Psoas muscle (tissue), 8 donors: ENCODE data around the gene KMO. TPM values are rescaled to one million over a fixed set of nuclear protein-coding genes. Genes with fewer than 3 reads are reported as not detected.

Experiments used
- ATAC-seq, 4 donors: fragments of 200-7000 bp; cut with Tn5 transposase; one replicate each; pipeline ENCODE4 v1.9.1; 2020; ENCODE audit warnings: moderate library complexity in 3 of 4, mild to moderate bottlenecking in 2 of 4
- DNase-seq, 2 donors: peaks; one replicate each; pipeline ENCODE4 v3.0.0-alpha.2; 2020
- H3K27ac ChIP-seq: fragments of 200-600 bp; one replicate; pipeline ENCODE4 v1.8.0; 2022
- H3K27me3 ChIP-seq, 3 donors: fragments of 200-600 bp in 1 of 3; one replicate each; pipeline versions ENCODE4 v1.6.1 to v1.8.0; 2013 to 2022; ENCODE audit warnings: low read length in 2 of 3, mild to moderate bottlenecking in 2 of 3, moderate library complexity in 1 of 3; ENCODE audit not compliant: insufficient read depth in 3 of 3
- H3K36me3 ChIP-seq, 2 donors: fragments of 200-600 bp in 1 of 2; one replicate each; pipeline versions ENCODE4 v1.6.1 to v1.8.0; 2013 to 2022; ENCODE audit warnings: low read depth in 1 of 2, mild to moderate bottlenecking in 1 of 2, moderate library complexity in 1 of 2; ENCODE audit not compliant: insufficient read depth in 1 of 2
- H3K4me1 ChIP-seq: fragments of 200-600 bp; one replicate; pipeline ENCODE4 v1.8.0; 2022
- H3K4me3 ChIP-seq: fragments of 200-600 bp; one replicate; pipeline ENCODE4 v1.8.0; 2022; ENCODE audit warnings: mild to moderate bottlenecking
- H3K9me3 ChIP-seq: fragments of 200-600 bp; one replicate; pipeline ENCODE4 v1.8.0; 2022
- CTCF ChIP-seq: fragments of 200-600 bp; IDR thresholded peaks from one replicate; pipeline ENCODE4 v1.8.0; 2022; ENCODE audit warnings: antibody characterized with exemption
- WGBS, 3 donors: extraction: QIAGEN DNeasy Blood & Tissue Kit; methylation state at CpG; one replicate each; pipeline versions ENCODE4 v1.1.6 to v1.1.7; 2013; 5-methylcytosine and 5-hydroxymethylcytosine counted together
- intact Hi-C, 2 donors: fragments of 100-400 bp; cut with DNase I; formaldehyde crosslinking; loops; one replicate each; pipeline versions ENCODE4 v1.11.0 to v1.14.2; 2022
- polyA plus RNA-seq, 3 donors: library from polyadenylated mRNA; stranded (reverse); fragments of 200-250 nt; gene quantifications; one replicate each; pipeline ENCODE4 v1.2.3, GENCODE V29; 2013
- total RNA-seq, 4 donors: library from RNA; stranded (reverse); fragmentation: NEBNext Ultra II Directional in 2 of 4; extraction: Animal tissue kit (Norgen Biotek cat#: 25700) in 2 of 4; gene quantifications; one replicate each; pipeline versions ENCODE4 v1.2.1 to v1.2.4, GENCODE V29; 2021 to 2023
- donor health status: healthy with polysubstance abuse.
- donor health status: DM: no; HTN: no; CAD: no; lungs with moderate emphysema.
- donor health status: Bipolar disorder and iron deficiency.
- donor health status: healthy.
- donor health status: DM: yes; HTN: yes; CAD: no.
- donor health status: DM: no; HTN: no; CAD: no.
- donor health status: DM: no; HTN: no; CAD: no.
- donor health status: DM: yes; HTN: yes; CAD: no.

The KMO gene
- total and polyA plus RNA-seq, 7 donors, result 0.03 to 0.21 (median 0.06) TPM; not detected in 2

- Histone ChIP-seq H3K4me3 (no peak overlapping the region), H3K27ac (no peak overlapping the region), H3K4me1 (no peaks in the 10 kb centered on the region), H3K27me3 (no peaks in the 10 kb centered on the region), H3K9me3 (no peaks in the 10 kb centered on the region), H3K36me3 (no peaks in the 10 kb centered on the region)
- TF ChIP-seq CTCF, result no peak
- DNase-seq (no peak), ATAC-seq (no peak)
- intact Hi-C loops, result no loop called here
- 43 to 72% (median 57%) methylated on average over 3 of the region's 3 CpGs for WGBS, 3 donors
Observed at GRCh38 chr1:241603731-241604245, 71.6 kb downstream of the KMO start.

- Histone ChIP-seq H3K36me3 (no peaks in the 10 kb centered on the region), H3K27ac (no peak overlapping the region), H3K9me3 (no peaks in the 10 kb centered on the region), H3K27me3 (no peaks in the 10 kb centered on the region), H3K4me1 (no peaks in the 10 kb centered on the region), H3K4me3 (no peak overlapping the region)
- DNase-seq (no peak), ATAC-seq (no peak)
- no peak for TF ChIP-seq CTCF
- 78 to 80% (median 80%) methylated on average over 9 of the region's 9 CpGs for WGBS, 3 donors
- intact Hi-C loops, result loop anchor here in 1 of 2 donors (5.0 kb wide), 1 partner anchor 227 kb away; no protein-coding TSS in a partner anchor
Observed at GRCh38 chr1:241605146-241605805, 73.1 kb downstream of the KMO start.

GRCh38 chr1:241606544-241606943 is 74.4 kb downstream of the KMO start:
- DNase-seq (no peak), ATAC-seq (no peak)
- no peaks in the 10 kb centered on the region for H3K27me3 ChIP-seq

GRCh38 chr1:241607497-241607896 is 75.3 kb downstream of the KMO start:
- DNase-seq (no peak), ATAC-seq (no peak)
- peaks cover 4% of the 10 kb centered on the region for H3K4me1 ChIP-seq
- H3K27ac ChIP-seq, result no peak overlapping the region
- H3K4me3 ChIP-seq, result no peak overlapping the region
- no peak for TF ChIP-seq CTCF
- intact Hi-C loops, result loop anchor here in 1 of 2 donors (5.0 kb wide), 1 partner anchor 225 kb away; no protein-coding TSS in a partner anchor
- H3K27me3 ChIP-seq, result no peaks in the 10 kb centered on the region
- no peaks in the 10 kb centered on the region for H3K36me3 ChIP-seq
- no peaks in the 10 kb centered on the region for H3K9me3 ChIP-seq

More at GRCh38 chr1:241606544-241606943, 74.4 kb downstream of the KMO start:
- no peak for TF ChIP-seq CTCF
- Histone ChIP-seq H3K27ac (no peak overlapping the region), H3K4me3 (no peak overlapping the region), H3K4me1 (peaks cover 4% of the 10 kb centered on the region), H3K9me3 (no peaks in the 10 kb centered on the region), H3K36me3 (no peaks in the 10 kb centered on the region)
- WGBS, 3 donors, result 71 to 84% (median 83%) methylated on average over 5 of the region's 5 CpGs
- intact Hi-C loops, result loop anchor here in 1 of 2 donors (5.0 kb wide), 1 partner anchor 226 kb away; no protein-coding TSS in a partner anchor
